DOHH2 (cell line): ENCODE results near the gene PEPD.

ENCODE experiments used
- EZH2phosphoT487 ChIP-seq: fragments of 200-600 bp; sonication (generic); IDR thresholded peaks from 2 replicates; pipeline ENCODE4 v1.6.1; 2017; ENCODE audit warnings: borderline replicate concordance, mild to moderate bottlenecking, antibody characterized with exemption, low read length, moderate library complexity, mixed read lengths
- TF ChIP-seq, protein P1 (sequence below): fragments of 200-600 bp; sonication (generic); IDR thresholded peaks from one replicate; pipeline ENCODE4 v1.5.1; 2014; ENCODE audit warnings: antibody characterized with exemption, mild to moderate bottlenecking, low read depth, low read length; ENCODE audit not compliant: poor library complexity, severe bottlenecking

DNA sequence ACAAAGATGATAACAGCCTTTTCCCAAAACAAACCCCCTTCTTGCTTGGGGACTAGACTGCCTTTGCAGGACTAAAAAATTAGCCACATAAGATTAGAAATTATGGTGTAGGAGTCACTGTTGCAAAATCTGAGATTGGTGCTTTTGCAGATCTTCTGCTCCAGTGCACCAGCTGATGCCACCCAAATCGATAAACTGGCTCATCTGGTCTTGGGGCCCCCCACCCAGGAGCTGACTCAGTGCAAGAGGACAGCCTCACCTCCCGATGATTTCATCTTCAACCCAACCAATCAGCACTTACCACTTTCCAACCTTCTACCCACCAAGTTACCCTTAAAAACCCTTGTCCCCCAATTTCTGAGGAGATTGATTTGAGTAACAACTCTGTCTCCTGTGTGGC, 47.1 kb upstream of the PEPD start:
- TF ChIP-seq EZH2phosphoT487 = no peak
- TF ChIP-seq, protein P1, sequence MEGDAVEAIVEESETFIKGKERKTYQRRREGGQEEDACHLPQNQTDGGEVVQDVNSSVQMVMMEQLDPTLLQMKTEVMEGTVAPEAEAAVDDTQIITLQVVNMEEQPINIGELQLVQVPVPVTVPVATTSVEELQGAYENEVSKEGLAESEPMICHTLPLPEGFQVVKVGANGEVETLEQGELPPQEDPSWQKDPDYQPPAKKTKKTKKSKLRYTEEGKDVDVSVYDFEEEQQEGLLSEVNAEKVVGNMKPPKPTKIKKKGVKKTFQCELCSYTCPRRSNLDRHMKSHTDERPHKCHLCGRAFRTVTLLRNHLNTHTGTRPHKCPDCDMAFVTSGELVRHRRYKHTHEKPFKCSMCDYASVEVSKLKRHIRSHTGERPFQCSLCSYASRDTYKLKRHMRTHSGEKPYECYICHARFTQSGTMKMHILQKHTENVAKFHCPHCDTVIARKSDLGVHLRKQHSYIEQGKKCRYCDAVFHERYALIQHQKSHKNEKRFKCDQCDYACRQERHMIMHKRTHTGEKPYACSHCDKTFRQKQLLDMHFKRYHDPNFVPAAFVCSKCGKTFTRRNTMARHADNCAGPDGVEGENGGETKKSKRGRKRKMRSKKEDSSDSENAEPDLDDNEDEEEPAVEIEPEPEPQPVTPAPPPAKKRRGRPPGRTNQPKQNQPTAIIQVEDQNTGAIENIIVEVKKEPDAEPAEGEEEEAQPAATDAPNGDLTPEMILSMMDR = no peak
